NT2/D1 (cell line): Measurements from ENCODE around the gene SIGLEC14.

Experiments used
- SUZ12 ChIP-seq: IDR thresholded peaks from 2 replicates; pipeline ENCODE4 v1.6.1; 2011; ENCODE audit not compliant: insufficient read length, insufficient read depth; ENCODE audit errors: extremely low read depth
- YY1 ChIP-seq: IDR thresholded peaks from 2 replicates; pipeline ENCODE4 v1.6.1; 2011; ENCODE audit not compliant: insufficient read length, insufficient read depth

- TF ChIP-seq YY1 = no peak
- TF ChIP-seq SUZ12 = no peak
These were observed 18.4 kb upstream of the SIGLEC14 start for GRCh38 chr19:51664997-51665396.
